NCI-H524 treated with DMSO at 0.1 percent for 48 hours (cell line): ENCODE results near the gene FKRP.
"Not testable (repeated sequence)": the region's sequence is repeated elsewhere in the genome, so short reads cannot be mapped to it uniquely, and the experiment has no call there.

Source experiments
- DNase-seq: peaks from one replicate; lab custom pipeline; 2025; lab: John Stamatoyannopoulos, UW

FKRP gene

DNA sequence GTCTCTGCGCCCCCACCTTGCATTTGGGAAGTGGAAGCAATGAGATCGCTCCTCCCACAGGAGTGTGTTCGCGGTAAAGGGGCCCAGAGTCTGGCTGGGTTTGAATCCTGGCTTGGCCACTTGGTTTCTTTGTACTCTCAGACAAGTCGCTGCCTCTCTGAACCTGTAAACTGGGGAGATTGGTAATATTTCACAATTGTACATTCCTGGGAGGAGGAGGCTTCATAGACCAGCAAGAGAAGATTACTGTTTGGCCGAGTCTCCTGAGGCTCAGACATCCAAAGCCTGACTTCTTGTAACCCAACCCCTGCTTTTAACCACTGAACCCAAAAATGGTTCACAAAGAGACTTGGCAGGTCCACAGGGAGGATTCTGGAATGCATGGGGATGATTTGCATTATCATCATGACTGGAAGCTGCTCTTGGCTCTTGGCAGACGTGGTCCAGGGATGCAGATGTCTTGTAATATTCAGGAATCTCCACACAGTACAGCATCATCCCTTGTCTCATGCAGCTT, 14.0 kb downstream of the FKRP start:
- DNase-seq: no peak

DNA sequence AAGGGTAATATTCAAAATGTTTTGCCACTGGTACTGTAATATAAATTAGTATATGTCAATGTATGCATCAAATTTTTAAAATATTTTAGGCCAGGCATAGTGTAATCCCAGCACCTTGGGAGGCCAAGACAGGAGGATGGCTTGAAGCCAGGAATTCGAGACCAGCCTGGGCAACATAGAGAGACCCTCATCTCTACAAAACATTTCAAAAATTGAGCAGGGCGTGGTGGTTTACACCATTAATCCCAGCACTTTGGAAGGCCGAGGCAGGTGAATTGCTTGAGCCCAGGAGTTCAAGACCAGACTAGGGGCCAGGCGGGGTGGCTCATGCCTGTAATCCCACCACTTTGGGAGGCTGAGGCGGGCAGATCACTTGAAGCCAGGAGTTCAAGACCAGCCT, 14.5 kb downstream of the FKRP start:
- no peak for DNase-seq

DNA sequence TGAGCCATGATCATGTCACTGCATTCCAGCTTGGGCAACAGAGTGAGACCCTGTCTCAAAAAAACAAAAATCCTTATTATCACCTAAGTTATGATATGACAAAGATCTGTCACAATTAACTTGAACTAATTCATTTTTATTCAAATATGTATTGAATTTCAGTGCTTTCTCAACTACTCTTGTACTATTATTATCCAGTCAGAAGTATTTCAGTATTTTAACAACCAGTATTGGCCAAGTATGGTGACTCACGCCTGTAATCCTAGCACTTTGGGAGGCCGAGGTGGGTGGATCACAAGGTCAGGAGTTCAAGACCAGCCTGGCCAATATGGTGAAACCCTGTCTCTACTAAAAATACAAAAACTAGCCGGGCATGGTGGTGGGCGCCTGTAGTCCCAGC, 15.0 kb downstream of the FKRP start:
- DNase-seq: not testable (repeated sequence)

DNA sequence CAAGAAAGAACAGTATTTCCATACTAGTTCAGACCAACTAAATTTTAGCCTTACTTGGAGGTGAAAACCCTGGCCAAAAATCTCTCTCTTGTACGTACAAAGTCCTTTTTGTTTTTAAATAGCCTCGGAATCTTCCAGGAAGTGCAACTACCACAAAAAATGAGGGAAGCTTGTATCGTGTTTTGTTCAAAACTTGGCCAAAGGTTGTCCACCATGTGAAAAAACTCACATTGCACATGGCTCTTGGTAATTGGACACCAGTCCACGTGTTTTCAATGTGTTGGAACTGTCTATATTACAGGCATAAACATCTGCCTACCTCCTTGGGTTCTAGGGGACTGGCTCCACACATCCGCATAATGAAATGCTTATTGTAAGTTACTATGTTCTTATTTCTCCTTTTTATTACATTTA, 15.6 kb downstream of the FKRP start:
- DNase-seq: no peak

DNA sequence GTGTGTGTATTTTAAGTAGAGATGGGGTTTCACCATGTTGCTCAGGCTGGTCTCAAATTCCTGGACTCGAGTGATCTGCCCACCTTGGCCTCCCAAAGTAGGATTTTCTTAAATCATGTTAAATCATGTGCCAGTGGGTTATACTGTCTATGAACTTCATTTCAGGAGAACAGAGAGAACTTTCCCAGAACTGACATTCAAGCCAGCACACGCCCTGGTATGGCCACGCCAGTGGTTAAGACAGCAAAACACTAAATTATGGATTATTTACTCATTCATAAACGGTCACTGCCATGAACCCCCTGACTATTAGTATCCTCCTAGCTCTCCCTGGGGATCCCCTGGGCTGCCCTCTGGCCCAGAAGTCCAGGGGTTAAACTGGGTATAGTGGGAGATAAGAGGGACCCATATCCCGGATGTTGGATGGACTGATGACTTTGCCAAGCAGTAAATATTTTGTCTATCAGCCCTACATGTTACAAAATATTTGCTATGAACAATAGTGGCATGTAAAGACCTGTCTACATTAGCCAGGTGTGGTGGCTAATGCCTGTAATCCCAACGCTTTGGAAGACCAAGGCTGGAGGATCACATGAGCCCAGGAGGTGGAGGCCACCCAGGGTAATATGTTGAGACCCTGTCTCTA, 16.5 kb downstream of the FKRP start:
- no peak for DNase-seq

DNA sequence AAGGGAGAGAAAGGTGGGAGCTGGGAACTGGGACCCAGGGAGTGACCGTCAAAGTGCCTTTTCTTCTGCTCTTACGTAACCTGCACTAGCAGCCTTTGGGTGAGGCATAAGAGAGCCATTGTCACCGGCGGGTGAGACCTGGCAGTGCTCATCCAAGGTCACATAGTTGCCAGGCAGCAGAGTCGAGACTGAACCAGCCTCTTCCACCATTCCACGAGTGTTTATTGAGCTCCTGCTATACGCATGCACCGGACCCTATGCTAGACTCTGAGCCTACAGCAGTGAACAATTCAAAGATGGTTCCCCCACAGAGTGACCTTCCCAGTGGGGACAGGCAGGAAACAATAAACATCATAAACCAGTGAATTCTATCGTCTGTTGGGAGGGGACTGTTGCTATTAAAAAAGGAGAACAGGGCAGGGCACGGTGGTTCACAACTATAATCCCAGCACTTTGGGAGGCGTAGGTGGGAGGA, 19.0 kb downstream of the FKRP start:
- no peak for DNase-seq

DNA sequence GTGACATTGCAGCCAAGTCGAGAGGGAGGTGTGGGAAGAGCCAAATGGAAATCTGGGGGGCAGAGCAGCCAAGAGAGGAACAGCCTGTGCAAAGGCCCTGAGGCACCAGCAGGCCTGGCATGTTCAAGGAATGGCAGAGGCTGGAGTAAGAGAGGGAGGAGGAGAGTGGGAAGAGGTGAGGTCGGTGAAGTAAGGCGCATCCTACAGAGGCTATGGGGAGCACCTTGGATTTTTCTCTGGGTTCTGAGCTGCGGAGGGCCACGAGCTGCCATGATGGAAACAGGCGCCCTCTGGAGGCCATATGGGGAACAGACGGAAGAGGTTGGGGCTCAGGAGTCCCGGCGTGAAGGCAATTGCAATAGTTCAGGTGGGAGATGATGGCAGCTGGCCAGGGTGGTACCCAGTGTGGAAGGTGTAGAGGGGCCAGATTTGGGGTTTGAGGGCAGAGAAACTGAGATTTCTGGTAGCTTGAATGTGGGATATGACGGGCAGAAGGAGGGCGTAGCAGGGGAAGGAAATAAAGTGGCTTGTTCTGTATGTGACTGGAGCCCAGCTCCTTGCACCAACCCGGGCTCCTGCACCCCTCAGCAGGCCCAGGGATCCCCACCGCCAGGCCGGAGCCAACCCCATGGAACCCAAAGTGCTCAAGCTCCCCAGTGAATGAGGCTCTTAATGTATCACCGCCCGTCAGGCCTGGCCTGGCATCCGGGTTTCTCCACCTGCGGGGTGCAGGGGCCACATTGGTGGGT, 20.9 kb downstream of the FKRP start:
- no peak for DNase-seq

DNA sequence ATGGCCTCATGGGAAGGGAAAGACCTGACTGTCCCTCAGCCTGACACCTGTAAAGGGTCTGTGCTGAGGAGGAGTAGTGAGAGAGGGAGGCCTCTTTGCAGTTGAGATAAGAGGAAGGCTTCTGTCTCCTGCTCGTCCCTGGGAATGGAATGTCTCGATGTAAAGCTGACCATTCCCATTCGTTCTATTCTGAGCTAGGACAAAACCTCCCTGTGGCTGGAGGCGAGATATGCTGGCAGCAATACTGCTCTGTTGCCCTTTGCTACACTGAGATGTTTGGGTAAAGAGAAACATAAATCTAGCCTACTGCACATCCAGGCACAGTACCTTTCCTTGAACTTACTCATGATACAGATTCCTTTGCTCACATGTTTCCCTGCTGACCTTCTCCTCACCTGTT, 22.9 kb downstream of the FKRP start:
- DNase-seq: not testable (repeated sequence)

DNA sequence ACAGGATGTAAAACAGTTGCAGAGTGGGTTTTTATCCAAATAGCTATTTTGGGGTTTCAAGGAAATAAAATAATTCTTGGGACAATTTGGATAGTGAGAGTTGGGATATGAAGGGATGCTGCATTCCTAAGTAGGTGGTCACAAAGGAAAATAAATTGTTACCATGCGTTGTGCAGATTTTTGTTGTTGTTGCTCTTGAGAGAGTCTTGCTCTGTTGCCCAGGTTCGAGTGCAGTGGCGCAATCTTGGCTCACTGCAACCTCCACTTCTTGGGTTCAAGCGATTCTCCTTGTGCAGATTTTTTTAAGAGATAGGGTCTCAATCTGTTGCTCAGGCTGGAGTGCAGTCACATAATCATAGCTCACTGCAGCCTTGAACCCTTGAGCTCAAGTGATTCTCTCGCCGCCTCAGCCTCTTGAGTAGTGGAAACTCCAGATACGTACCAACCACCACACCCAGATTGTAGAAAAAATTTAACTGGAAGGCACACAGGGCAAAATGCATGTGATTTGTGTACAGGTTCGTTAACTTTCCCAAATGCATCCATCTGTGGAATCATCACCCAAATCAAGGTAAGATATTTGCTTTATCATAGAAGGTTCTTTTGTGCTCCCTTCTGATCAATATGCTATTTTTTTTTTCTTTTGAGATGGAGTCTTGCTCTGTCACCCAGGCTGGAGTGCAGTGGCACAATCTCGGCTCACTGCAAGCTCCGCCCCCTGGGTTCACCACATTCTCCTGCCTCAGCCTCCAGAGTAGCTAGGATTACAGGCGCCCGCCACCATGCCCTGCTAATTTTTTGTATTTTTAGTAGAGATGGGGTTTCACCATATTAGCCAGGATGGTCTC, 26.5 kb downstream of the FKRP start:
- DNase-seq: no peak

DNA sequence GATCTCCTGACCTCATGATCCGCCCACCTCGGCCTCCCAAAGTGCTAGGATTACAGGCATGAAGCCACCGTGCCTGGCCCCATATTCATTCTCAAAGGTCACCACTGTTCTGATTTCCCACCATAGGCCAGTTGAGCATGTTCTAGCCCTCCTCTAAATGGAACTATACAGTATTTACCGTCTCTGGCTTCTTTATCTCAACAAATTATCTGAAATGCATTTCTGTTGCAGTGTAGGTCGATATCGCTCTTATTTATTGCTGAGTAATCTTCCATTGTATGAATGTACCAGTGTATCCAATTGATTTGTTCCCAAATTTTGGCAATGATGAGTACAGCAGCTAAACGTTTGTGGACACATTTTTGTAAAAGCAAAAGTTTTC, 27.2 kb downstream of the FKRP start:
- DNase-seq: no peak

DNA sequence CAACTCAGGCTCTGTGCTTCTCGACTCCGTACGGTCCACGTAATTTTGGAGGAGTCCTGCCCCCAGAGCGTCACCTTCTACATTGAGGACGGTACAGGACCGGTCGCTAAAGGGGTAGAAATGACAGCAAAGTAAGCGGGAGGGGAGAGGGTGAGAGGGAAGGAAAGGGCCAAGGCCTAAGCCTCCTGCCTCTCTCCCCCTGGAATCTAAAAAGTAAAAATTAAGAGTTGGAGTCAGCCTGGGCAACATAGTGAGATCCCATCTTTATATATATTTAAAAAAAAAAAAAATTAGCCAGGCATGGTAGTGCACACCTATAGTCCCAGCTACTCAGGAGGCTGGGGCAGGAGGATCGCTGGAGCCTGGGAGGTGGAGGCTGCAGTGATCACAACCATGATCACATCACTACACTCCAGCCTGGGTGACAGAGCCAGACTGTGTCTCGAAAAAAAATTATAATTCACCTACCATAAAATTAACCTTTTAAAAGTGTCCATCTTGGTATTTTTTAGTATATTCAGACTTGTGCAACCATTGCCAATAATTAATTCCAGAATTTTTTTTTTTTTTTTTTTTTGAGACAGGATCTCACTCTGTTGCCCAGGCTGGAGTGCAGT, 29.9 kb downstream of the FKRP start:
- no peak for DNase-seq

DNA sequence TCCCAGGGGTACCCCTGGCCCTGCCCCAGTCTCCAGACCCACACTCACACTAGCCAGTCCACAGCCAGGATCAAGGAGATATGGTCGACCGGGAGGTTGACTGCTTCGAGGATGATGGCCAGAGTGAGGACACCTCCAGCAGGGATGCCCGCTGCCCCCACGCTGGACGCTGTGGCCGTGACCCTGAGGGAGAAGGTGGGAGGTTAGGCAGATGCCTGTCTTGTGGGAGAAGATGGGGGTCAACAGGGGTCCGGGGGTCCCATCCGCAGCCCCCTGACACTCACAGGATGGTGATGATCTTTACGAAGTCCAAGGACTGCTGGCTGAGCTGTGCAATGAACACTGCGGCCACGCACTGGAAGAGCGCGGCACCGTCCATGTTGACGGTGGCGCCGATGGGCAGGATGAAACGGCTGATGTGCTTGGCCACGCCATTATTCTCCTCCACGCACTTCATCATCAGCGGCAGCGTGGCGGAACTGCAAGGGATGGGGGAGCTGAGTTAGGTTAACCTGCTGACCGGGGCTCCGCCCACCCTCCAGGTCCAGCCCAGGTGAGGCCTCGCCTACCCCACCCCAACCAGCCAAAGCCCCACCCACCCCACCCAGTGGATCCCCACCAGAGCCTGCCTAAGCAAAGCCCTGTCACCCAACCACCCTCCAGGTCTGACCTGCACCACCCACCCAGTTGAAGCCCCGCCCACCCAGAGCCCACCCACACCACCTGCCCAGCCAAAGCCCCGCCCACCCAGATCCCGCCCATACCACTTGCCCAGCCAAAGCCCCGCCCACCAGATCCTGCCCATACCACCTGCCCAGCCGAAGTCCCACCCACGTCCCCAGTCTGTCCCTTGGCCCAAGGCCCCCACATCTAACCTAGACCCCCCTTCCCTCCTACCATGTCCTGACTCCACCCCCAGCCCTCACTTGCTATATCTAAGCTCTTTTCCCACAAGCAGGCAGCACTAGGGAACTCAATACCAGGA, 31.4 kb downstream of the FKRP start:
- no peak for DNase-seq

DNA sequence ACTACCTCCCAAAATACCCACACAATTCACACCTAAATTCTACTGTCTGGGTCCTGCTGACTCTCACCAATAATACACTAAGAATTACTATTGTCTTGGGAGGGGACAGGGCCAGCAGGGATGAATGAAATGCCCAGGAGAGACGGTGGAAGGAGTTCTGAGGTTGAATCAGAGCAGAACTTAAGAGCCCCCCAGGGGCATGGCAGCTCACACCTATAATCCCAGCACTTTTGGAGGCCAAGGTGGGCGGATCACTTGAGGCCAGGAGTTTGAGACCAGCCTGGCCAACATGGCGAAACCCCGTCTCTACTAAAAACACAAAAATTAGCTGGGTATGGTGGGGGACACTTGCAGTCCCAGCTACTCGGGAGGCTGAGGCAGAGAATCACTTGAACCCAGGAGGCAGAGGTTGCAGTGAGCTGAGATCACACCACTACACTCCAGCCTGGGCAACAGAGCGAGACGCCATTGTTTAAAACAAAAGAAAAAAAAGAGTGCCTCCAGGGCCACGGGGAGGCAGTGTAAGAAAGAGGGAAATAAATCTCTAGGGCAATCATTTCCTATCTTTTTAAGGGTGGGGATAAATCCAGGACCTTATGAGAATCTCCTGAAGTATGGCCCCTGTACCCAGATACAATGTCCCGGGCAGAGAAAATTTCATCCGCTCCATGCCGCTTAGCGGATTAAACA, 32.2 kb downstream of the FKRP start:
- not testable (repeated sequence) for DNase-seq

DNA sequence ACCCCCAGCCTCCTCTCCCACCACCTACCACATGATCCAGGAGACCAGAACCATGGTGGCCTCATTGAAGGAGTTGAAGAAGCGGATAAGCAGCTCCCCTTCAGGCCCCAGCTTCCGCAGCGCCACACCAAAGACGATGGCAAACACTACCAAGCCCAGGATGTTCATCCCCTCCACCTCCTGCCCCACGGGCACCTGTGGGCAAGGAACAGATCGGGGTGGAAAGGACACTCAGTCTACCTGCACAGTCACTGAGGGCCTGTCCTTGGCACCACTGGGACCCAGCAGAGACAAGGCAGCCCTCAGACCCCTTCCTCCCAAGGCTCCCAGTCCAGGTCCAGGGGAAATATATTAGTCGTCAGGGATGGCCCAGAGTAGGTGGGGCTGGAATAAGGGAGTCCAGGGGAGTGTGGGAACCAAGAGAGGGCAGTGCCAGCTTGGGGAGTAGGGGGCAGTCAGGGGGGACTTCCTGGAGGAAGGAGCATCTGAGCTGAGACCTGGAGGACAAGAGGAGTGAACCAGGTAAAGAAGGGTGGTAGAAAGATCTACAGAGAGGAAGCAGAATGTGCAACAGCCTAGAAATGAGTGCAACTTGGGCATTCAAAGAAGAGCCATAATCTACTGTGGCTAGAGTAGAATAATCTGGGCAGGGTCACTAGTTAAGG, 36.6 kb downstream of the FKRP start:
- DNase-seq: no peak

DNA sequence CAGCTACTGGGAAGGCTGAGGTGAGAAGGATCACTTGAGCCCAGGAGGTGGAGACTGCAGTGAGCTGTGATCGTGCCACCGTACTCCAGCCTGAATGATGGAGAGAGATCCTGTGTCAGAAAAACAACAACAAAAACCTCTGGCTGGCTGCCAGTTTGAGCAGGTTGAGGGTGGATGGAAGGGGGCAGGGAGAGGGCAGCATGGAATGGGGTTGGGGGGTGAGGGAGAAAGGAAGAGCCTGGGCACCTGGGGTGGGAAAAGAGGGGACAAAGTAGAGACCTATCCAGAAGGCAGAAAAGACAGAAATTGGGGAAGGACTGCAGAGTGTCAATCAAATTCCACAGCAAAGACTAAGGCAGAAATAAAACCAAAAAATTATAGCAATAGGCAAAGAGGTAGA, 37.8 kb downstream of the FKRP start:
- no peak for DNase-seq

DNA sequence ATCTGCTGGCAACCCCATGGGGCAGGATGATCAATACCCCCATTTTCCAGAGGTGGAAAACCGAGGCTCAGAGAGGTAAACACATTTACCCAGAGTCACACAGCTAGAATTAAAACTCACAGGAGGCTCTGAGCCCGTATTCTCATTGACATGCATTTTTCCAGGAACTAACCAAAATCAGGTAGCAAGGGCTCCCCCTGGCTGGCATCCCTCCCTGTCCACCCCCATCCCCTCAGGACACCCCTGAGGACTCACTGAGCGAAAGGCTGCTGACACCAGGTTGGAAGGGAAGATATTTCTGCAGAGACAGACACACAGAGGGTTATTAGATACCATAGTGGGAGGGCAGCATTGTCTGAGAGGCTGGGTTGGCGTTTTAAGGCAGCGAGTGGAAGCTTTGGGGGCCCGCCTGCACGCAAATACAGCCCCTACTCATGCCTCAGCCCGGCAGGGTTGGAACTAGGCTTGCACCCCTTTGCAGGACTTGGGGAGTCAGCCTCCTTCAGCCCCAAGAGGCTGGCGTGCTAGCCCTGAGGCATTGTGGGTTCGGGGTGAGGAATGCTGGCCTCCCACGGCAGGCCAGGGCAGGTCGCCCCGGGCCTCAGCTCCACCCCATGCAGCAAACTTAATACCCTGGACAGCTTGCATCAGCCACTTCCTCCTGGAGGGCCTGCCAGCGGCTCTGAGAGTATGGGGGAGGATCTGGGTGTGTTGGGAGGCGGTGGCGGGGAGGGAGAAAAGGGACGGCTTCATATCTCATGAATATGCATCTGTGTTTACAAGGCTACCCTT, 38.6 kb downstream of the FKRP start:
- no peak for DNase-seq

DNA sequence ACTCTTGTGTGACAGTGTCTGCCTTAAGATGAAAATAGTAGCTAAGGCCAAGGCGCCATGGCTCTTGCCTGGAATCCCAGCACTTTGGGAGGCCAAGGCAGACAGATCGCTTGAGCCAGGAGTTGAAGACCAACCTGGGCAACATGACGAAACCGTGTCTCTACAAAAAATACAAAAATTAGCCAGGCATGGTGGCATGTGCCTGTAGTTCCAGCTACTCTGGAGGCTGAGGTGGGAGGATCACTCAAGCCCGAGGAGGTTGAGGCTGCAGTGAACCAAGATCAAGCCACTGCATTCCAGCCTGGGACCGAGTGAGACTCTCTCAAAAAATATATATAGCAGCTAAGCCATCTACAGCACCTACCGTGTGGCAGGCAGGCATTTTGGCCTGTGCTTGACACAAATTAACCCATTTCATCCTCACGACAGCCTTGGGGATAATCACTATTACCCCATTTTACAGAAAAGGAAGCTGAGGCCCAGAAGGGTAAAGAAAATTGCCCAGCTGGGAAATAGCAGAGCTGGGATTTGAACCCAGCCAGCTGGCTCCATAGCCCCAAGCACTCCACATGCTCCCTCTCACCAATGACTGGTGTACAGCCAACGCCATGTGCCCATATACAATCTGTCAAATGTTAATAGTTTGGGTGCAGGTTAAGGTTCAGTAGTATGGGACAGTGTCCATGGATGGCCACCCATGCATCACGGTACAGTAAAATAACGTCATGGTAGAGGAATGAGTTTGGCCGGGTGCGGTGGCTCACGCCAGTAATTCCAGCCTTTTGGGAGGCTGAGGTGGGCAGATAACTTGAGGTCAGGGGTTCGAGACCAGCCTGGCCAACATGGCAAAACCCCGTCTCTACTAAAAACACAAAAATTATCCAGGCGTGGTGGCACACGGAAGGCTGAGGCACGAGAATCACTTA, 39.5 kb downstream of the FKRP start:
- DNase-seq: no peak

DNA sequence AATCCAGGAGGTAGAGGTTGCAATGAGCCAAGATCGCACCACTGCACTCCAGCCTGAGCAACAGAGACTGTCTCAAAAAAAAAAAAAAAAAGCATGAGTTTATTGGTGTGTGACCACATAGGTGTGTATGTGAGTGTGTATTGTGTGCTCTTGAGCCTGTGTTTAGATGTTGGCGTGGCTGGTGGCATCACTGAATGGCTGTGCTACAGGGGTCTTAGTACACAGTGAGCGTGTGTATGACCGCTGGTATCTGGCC, 40.1 kb downstream of the FKRP start:
- no peak for DNase-seq
